ENCODE results near the gene ABCA4.
A peak's percentile ranks its signal among the peaks of the same experiment; 100 is the strongest.
"Not testable (repeated sequence)": the region's sequence is repeated elsewhere in the genome, so short reads cannot be mapped to it uniquely, and the experiment has no call there.

The ABCA4 gene

DNA sequence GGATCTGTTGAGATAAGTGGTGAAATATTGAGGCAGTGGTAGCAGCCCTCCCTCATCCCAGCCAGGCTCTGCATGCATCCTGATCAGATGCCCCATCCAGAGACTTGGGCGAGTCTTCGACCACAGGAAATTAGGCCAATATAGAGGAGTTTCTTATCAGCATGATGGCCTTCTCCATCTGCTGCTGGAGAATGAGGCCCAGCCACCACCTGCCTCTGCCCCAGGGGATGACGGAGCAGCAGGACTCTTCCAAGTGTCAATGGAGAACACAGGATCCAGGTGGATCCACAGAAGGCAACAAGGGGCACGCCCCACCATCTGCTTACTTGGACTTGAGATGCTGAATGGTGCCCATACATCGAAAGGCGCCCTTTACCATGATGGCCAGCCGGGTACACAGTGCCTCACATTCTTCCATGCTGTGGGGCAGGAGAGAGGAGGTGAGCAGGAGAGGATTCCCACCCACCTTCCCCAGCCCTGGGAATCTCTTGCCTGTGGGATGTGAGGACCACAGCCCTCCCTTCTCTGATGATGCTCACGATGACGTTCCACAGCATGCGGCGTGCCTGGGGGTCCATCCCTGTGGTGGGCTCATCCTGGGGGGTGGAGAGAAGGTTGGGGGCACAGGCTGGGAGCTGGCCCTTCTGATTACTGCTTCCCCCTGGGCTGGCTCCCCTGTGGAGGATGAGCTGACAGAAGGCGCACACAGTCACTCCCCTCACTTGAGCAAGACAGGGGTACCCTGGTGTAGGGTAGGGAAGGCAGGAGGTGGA lies 120.3 kb downstream of the ABCA4 start:
- no peak for DNase-seq
- Mint-ChIP-seq H3K27me3 (ENCODE audit: low read depth, poor library complexity) (peaks cover 4% of the 10 kb centered on the region), H3K4me3 (no peak overlapping the region), H3K36me3 (ENCODE audit: low read depth) (no peaks in the 10 kb centered on the region), H3K27ac (no peak overlapping the region), H3K4me1 (no peaks in the 10 kb centered on the region), H3K9me3 (no peaks in the 10 kb centered on the region)
- TF ChIP-seq, protein P1, sequence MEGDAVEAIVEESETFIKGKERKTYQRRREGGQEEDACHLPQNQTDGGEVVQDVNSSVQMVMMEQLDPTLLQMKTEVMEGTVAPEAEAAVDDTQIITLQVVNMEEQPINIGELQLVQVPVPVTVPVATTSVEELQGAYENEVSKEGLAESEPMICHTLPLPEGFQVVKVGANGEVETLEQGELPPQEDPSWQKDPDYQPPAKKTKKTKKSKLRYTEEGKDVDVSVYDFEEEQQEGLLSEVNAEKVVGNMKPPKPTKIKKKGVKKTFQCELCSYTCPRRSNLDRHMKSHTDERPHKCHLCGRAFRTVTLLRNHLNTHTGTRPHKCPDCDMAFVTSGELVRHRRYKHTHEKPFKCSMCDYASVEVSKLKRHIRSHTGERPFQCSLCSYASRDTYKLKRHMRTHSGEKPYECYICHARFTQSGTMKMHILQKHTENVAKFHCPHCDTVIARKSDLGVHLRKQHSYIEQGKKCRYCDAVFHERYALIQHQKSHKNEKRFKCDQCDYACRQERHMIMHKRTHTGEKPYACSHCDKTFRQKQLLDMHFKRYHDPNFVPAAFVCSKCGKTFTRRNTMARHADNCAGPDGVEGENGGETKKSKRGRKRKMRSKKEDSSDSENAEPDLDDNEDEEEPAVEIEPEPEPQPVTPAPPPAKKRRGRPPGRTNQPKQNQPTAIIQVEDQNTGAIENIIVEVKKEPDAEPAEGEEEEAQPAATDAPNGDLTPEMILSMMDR (IDR thresholded peaks at IDR 0.05): no peak

DNA sequence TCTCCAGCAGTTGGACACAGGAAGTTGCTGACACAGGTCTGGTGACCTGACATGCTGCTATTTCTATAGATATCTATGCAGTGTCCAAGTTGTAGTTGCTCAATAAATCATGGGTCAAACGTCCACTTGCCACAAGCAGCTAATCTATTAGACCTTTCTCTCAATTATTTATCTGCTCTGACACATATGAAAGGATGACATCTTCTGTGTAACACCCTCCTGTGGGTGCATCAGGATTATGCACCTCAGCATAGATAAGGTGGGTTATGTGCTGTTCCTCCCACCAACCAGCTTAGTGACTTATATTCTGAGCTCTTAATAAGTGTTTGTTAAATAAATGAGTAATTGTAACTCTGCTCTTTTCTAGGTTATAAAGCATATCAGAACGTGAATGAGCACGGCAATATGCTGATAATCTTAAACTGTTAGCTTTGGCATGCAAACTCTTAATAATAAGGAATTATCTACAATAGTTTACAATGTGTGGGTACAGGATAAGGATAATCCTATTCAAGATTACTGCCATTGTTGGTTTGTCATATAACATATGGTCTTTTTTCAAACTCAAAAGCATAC lies 121.0 kb downstream of the ABCA4 start:
- H3K27ac Mint-ChIP-seq: no peak overlapping the region
- no peak overlapping the region for H3K4me3 Mint-ChIP-seq
- DNase-seq: no peak

DNA sequence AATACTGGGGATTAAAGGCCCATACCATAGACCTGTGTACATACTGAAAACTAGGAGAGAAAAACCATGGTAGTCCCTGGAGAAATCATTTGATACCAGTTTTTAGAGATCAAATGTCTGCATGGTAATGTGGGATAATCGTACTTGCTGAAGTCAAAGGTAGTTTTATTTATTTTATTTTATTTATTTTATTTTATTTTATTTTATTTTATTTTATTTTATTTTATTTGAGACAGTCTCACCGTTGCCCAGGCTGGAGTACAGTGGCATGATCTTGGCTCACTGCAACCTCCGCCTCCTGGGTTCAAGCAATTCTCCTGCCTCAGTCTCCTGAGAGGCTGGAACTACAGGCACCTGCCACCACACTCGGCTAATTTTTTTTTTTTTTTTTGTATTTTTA lies 122.4 kb downstream of the ABCA4 start:
- H3K9me3 Mint-ChIP-seq; H3K36me3 Mint-ChIP-seq (ENCODE audit: low read depth); H3K27me3 Mint-ChIP-seq (ENCODE audit: low read depth, poor library complexity); H3K4me1 Mint-ChIP-seq; DNase-seq; H3K27ac Mint-ChIP-seq; H3K4me3 Mint-ChIP-seq: not testable (repeated sequence)

More for the DNA sequence above, 121.0 kb downstream of the ABCA4 start:
- Mint-ChIP-seq H3K27me3 (ENCODE audit: low read depth, poor library complexity) (peaks cover 4% of the 10 kb centered on the region), H3K9me3 (no peaks in the 10 kb centered on the region), H3K4me1 (no peaks in the 10 kb centered on the region), H3K36me3 (ENCODE audit: low read depth) (no peaks in the 10 kb centered on the region)
- TF ChIP-seq, protein P1 (IDR thresholded peaks at IDR 0.05): no peak

DNA sequence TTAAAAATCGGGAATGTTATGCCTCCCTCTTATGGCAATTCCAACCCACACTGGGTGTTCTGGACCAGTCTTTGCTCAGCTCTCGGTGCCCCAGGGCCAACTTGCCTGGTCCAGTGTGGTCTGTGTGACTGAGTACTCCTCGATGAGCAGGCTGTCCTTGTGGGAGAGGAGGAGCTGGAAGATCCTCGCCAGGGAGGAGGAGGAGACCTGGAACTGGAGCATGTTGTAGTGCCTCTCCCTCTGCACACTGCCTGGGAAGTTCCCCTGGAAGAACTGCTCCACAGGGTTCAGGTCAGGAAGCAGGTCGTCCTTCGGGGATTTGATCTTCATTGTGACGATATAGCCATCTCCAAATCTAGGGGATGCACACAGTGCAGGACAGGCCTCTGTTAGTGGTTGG lies 123.2 kb downstream of the ABCA4 start:
- TF ChIP-seq, protein P1 (IDR thresholded peaks at IDR 0.05): no peak
- no peaks in the 10 kb centered on the region for H3K9me3 Mint-ChIP-seq
- DNase-seq: no peak
- no peaks in the 10 kb centered on the region for H3K36me3 Mint-ChIP-seq (ENCODE audit: low read depth)
- H3K4me3 Mint-ChIP-seq: no peak overlapping the region
- H3K4me1 Mint-ChIP-seq: peaks cover 14% of the 10 kb centered on the region
- H3K27ac Mint-ChIP-seq: no peak overlapping the region
- H3K27me3 Mint-ChIP-seq (ENCODE audit: low read depth, poor library complexity): peaks cover 7% of the 10 kb centered on the region

DNA sequence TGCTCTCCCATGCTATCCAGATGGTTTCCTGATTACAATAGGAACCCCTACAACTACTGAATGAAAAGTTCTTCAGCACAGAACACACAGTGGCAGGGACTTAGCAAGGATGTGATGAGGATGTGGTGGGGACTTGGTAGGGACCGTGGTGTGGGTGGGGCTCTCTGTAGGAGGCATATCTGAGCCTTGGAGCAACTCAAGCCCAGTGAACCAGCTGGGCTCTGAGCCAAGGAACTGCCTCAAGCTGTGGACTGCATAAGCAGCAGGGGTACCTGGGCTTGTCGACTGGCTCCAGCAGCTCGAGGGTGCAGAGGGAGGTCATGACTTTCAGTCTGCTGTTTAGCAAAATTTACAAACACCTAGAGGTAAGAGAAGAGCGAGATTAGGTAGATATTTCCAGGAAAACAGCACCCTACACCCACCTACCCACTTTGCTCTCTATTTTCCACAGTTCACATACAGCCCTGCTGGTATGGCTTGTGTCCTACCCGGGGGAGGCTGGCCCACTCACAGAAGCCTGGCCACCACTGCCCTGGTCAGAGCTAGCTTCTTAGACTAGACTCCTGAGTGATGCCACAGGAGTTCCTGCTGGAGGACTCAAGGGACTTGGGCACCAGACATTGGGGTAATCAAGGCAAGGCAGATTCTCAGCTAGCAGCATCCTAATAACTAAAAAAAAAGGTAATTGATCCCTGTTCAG lies 125.0 kb downstream of the ABCA4 start:
- Mint-ChIP-seq H3K36me3 (ENCODE audit: low read depth) (no peaks in the 10 kb centered on the region), H3K27ac (no peak overlapping the region), H3K4me3 (no peak overlapping the region), H3K4me1 (peaks cover 19% of the 10 kb centered on the region), H3K9me3 (no peaks in the 10 kb centered on the region), H3K27me3 (ENCODE audit: low read depth, poor library complexity) (peaks cover 9% of the 10 kb centered on the region)
- TF ChIP-seq, protein P1 (IDR thresholded peaks at IDR 0.05): no peak
- DNase-seq: no peak

DNA sequence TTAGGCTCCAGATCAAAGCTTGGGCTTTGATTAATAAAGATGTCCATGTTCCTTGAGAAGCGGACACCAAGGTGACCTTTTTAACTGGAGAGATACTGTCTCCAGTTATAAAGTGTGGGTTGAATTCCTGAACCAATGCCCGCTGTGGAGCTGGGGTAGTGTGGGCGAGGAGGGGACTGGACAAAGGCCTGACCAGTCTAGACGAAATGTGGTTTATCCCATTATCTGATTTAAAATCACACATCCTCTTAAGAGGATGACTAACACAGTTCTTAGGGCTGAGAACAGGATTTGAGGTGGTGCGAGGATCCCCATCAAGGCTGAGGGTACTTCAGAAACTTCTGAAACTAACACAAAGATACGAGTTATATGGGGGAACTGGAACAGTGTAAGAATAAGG lies 127.2 kb downstream of the ABCA4 start:
- H3K9me3 Mint-ChIP-seq: no peaks in the 10 kb centered on the region
- peaks cover 5% of the 10 kb centered on the region for H3K27me3 Mint-ChIP-seq (ENCODE audit: low read depth, poor library complexity)
- TF ChIP-seq, protein P1 (IDR thresholded peaks at IDR 0.05): no peak
- DNase-seq: no peak
- H3K4me1 Mint-ChIP-seq: peaks cover 19% of the 10 kb centered on the region
- no peak overlapping the region for H3K4me3 Mint-ChIP-seq
- no peaks in the 10 kb centered on the region for H3K36me3 Mint-ChIP-seq (ENCODE audit: low read depth)
- peak overlapping the region; percentile 21 for H3K27ac Mint-ChIP-seq

Measured in nephron progenitor cell (in vitro differentiated cells).